Trophoblast cell (in vitro differentiated cells and primary cell): ENCODE data around the gene PRLH.

Experiments used
- DNase-seq, 2 donors: peaks; one replicate each; pipeline ENCODE4 v3.0.0-alpha.2; 2016
- H2AFZ ChIP-seq: 2 replicates; pipeline ENCODE4 v1.6.1; 2013; ENCODE audit warnings: low read length, moderate library complexity, mild to moderate bottlenecking; ENCODE audit not compliant: insufficient read depth, poor library complexity
- H2AK5ac ChIP-seq: 2 replicates; pipeline ENCODE4 v1.6.1; 2013; ENCODE audit warnings: mild to moderate bottlenecking, low read length
- H2BK120ac ChIP-seq: 2 replicates; pipeline ENCODE4 v1.6.1; 2013; ENCODE audit warnings: low read length, mild to moderate bottlenecking, moderate library complexity; ENCODE audit not compliant: insufficient read depth, poor library complexity
- H2BK12ac ChIP-seq: 2 replicates; pipeline ENCODE4 v1.6.1; 2013; ENCODE audit warnings: mild to moderate bottlenecking, low read length, moderate library complexity
- H2BK5ac ChIP-seq: 2 replicates; pipeline ENCODE4 v1.6.1; 2013; ENCODE audit warnings: low read length, low read depth, moderate library complexity, mild to moderate bottlenecking; ENCODE audit not compliant: poor library complexity
- H3K14ac ChIP-seq: 2 replicates; pipeline ENCODE4 v1.6.1; 2013; ENCODE audit warnings: mild to moderate bottlenecking, low read length
- H3K18ac ChIP-seq: 2 replicates; pipeline ENCODE4 v1.6.1; 2013; ENCODE audit warnings: mild to moderate bottlenecking, low read length
- H3K23ac ChIP-seq: 2 replicates; pipeline ENCODE4 v1.6.1; 2013; ENCODE audit warnings: low read length
- H3K27ac ChIP-seq: 2 replicates; pipeline ENCODE4 v1.5.1; 2013; ENCODE audit warnings: low read depth, mild to moderate bottlenecking, inconsistent platforms, low read length, moderate library complexity
- H3K27me3 ChIP-seq: 2 replicates; pipeline ENCODE4 v1.6.1; 2013; ENCODE audit warnings: inconsistent platforms, mild to moderate bottlenecking, low read length, moderate library complexity; ENCODE audit not compliant: insufficient read depth
- H3K36me3 ChIP-seq, 2 experiments: 1 replicate in 1 of 2; 2 replicates in 1 of 2; pipeline ENCODE4 v1.6.1; 2013; ENCODE audit warnings: low read length in 2 of 2, mild to moderate bottlenecking in 2 of 2, moderate library complexity in 1 of 2; ENCODE audit not compliant: insufficient read depth in 2 of 2, control insufficient read depth in 1 of 2
- H3K4ac ChIP-seq: 2 replicates; pipeline ENCODE4 v1.6.1; 2013; ENCODE audit warnings: low read depth, mild to moderate bottlenecking, low read length, moderate library complexity
- H3K4me1 ChIP-seq, 2 experiments: 1 replicate in 1 of 2; 2 replicates in 1 of 2; pipeline ENCODE4 v1.6.1; 2013; ENCODE audit warnings: low read length in 2 of 2, mild to moderate bottlenecking in 2 of 2, moderate library complexity in 1 of 2; ENCODE audit not compliant: insufficient read depth in 2 of 2, control insufficient read depth in 1 of 2
- H3K4me2 ChIP-seq: 2 replicates; pipeline ENCODE4 v1.6.1; 2013; ENCODE audit warnings: inconsistent platforms, mild to moderate bottlenecking, low read length, moderate library complexity
- H3K4me3 ChIP-seq: 2 replicates; pipeline ENCODE4 v1.5.1; 2013; ENCODE audit warnings: mild to moderate bottlenecking, low read depth, low read length, inconsistent platforms
- H3K79me1 ChIP-seq: one replicate; pipeline ENCODE4 v1.6.1; 2013; ENCODE audit warnings: low read length
- H3K79me2 ChIP-seq: 2 replicates; pipeline ENCODE4 v1.6.1; 2013; ENCODE audit warnings: low read length, mild to moderate bottlenecking; ENCODE audit not compliant: control insufficient read depth, insufficient read depth, poor library complexity
- H3K9ac ChIP-seq: 2 replicates; pipeline ENCODE4 v1.6.1; 2013; ENCODE audit warnings: mild to moderate bottlenecking, low read length
- H3K9me3 ChIP-seq: 2 replicates; pipeline ENCODE4 v1.6.1; 2013; ENCODE audit warnings: low read depth, mild to moderate bottlenecking, control low read depth, inconsistent platforms, low read length; ENCODE audit not compliant: insufficient read depth
- H4K12ac ChIP-seq: 2 replicates; pipeline ENCODE4 v1.6.1; 2013; ENCODE audit warnings: low read depth, mild to moderate bottlenecking, low read length, moderate library complexity
- H4K8ac ChIP-seq: 2 replicates; pipeline ENCODE4 v1.6.1; 2013; ENCODE audit warnings: low read depth, mild to moderate bottlenecking, low read length, moderate library complexity
- H4K91ac ChIP-seq: one replicate; pipeline ENCODE4 v1.6.1; 2013; ENCODE audit warnings: low read depth, mild to moderate bottlenecking, low read length, moderate library complexity
- WGBS: extraction: QIAGEN DNeasy Blood & Tissue Kit; methylation state at CpG from one replicate; pipeline ENCODE4 v1.1.7; 2013; ENCODE audit warnings: missing lambda C conversion rate; ENCODE audit not compliant: insufficient read length, insufficient coverage; ENCODE audit errors: extremely low coverage; 5-methylcytosine and 5-hydroxymethylcytosine counted together

The PRLH gene

GRCh38 chr2:237540223-237540775 is 26.1 kb upstream of the PRLH start:
- Histone ChIP-seq H3K4ac (no peak overlapping the region), H3K14ac (no peak overlapping the region), H4K12ac (no peak overlapping the region), H4K8ac (no peak overlapping the region), H3K4me1 (no peaks in the 10 kb centered on the region), H3K4me3 (no peak overlapping the region), H2BK5ac (no peak overlapping the region), H3K79me2 (no peaks in the 10 kb centered on the region), H4K91ac (no peak overlapping the region), H3K4me2 (no peak overlapping the region), H3K27ac (no peak overlapping the region), H3K9ac (no peak overlapping the region), H3K79me1 (no peaks in the 10 kb centered on the region), H2BK12ac (no peak overlapping the region), H2AFZ (no peak overlapping the region), H2BK120ac (no peak overlapping the region), H3K23ac (no peak overlapping the region), H3K36me3 (no peaks in the 10 kb centered on the region), H3K9me3 (peaks cover 2% of the 10 kb centered on the region), H2AK5ac (no peak overlapping the region), H3K27me3 (no peaks in the 10 kb centered on the region), H3K18ac (no peak overlapping the region)
- DNase-seq: no peak
- WGBS: no CpG with 5 or more reads among the region's 13 CpGs

GRCh38 chr2:237540823-237541222 is 25.6 kb upstream of the PRLH start:
- no peak overlapping the region for H3K23ac ChIP-seq
- H3K18ac ChIP-seq: no peak overlapping the region
- no CpG with 5 or more reads among the region's 6 CpGs for WGBS
- H3K4ac ChIP-seq: no peak overlapping the region
- H3K4me3 ChIP-seq: no peak overlapping the region
- DNase-seq: no peak
- peaks cover 2% of the 10 kb centered on the region for H3K9me3 ChIP-seq
- peaks cover under 1% of the 10 kb centered on the region in 2 experiments for H3K4me1 ChIP-seq
- no peak overlapping the region for H4K8ac ChIP-seq
- no peaks in the 10 kb centered on the region for H3K79me2 ChIP-seq
- H2AK5ac ChIP-seq: no peak overlapping the region
- no peaks in the 10 kb centered on the region for H3K79me1 ChIP-seq
- no peaks in the 10 kb centered on the region for H3K27me3 ChIP-seq
- H3K14ac ChIP-seq: no peak overlapping the region
- no peak overlapping the region for H4K12ac ChIP-seq
- no peak overlapping the region for H3K4me2 ChIP-seq
- no peaks in the 10 kb centered on the region for H3K36me3 ChIP-seq
- H3K27ac ChIP-seq: no peak overlapping the region
- H2BK12ac ChIP-seq: no peak overlapping the region
- no peak overlapping the region for H2AFZ ChIP-seq
- no peak overlapping the region for H2BK120ac ChIP-seq
- no peak overlapping the region for H4K91ac ChIP-seq
- H3K9ac ChIP-seq: no peak overlapping the region
- H2BK5ac ChIP-seq: no peak overlapping the region

GRCh38 chr2:237541243-237541642 is 25.1 kb upstream of the PRLH start:
- H4K8ac ChIP-seq: no peak overlapping the region
- no peak for DNase-seq
- H3K27ac ChIP-seq: no peak overlapping the region
- H3K14ac ChIP-seq: no peak overlapping the region
- no peak overlapping the region for H3K9ac ChIP-seq
- H3K4me1 ChIP-seq: peaks cover 2 to 4% of the 10 kb centered on the region in 2 experiments
- H2BK5ac ChIP-seq: no peak overlapping the region
- no peak overlapping the region for H3K18ac ChIP-seq
- no peak overlapping the region for H3K4ac ChIP-seq
- no peaks in the 10 kb centered on the region for H3K79me2 ChIP-seq
- H3K4me3 ChIP-seq: no peak overlapping the region
- no peak overlapping the region for H4K91ac ChIP-seq
- H2BK120ac ChIP-seq: no peak overlapping the region
- no peak overlapping the region for H4K12ac ChIP-seq
- H3K9me3 ChIP-seq: peaks cover 2% of the 10 kb centered on the region
- WGBS: no CpG with 5 or more reads among the region's 5 CpGs
- H2BK12ac ChIP-seq: no peak overlapping the region
- H3K36me3 ChIP-seq: no peaks in the 10 kb centered on the region
- no peak overlapping the region for H2AFZ ChIP-seq
- no peaks in the 10 kb centered on the region for H3K79me1 ChIP-seq
- no peak overlapping the region for H3K4me2 ChIP-seq
- no peaks in the 10 kb centered on the region for H3K27me3 ChIP-seq
- H2AK5ac ChIP-seq: no peak overlapping the region
- H3K23ac ChIP-seq: no peak overlapping the region

DNA sequence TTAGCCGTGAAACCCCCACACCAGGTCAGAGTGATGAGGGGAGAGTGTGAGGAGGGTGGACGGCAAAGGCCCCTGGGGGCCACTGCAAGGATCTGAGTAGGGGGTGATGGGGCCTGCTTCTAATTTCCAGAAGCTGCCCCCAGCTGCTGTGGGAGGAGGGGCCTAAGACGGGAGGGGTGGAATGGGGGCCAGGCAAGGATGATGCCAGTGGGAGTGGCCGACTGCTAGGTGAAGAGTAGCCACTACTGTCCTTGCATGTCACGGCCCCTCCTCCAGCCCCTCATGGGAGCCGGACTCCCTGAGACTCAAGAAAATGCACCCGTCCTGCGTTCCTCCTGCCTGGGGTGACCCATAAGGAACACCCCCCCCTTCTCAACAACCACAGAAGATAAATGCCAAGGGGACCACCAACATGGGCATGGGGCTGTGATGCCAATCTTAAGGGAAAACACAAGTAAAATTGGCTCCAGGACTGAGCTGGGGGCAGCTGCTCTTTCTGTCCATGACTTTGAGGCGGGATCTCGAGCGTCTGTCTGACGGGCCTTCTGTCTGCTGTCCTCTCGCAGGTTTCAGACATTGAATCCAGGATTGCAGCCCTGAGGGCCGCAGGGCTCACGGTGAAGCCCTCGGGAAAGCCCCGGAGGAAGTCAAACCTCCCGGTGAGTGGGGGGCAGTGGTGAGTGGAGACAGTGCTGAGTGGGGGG is 24.2 kb upstream of the PRLH start:
- no peak overlapping the region for H3K4ac ChIP-seq
- H3K14ac ChIP-seq: no peak overlapping the region
- no peaks in the 10 kb centered on the region for H3K27me3 ChIP-seq
- H3K9me3 ChIP-seq: peaks cover 2% of the 10 kb centered on the region
- H2BK5ac ChIP-seq: no peak overlapping the region
- H2BK120ac ChIP-seq: no peak overlapping the region
- no peak overlapping the region for H4K8ac ChIP-seq
- H4K91ac ChIP-seq: no peak overlapping the region
- no peaks in the 10 kb centered on the region for H3K79me1 ChIP-seq
- H3K4me3 ChIP-seq: no peak overlapping the region
- no CpG with 5 or more reads among the region's 18 CpGs for WGBS
- H3K36me3 ChIP-seq: no peaks in the 10 kb centered on the region
- no peak overlapping the region for H3K23ac ChIP-seq
- no peak overlapping the region for H4K12ac ChIP-seq
- H3K27ac ChIP-seq: no peak overlapping the region
- no peak overlapping the region for H3K18ac ChIP-seq
- no peak overlapping the region for H2AK5ac ChIP-seq
- H2AFZ ChIP-seq: no peak overlapping the region
- no peak overlapping the region for H3K4me2 ChIP-seq
- H3K79me2 ChIP-seq: no peaks in the 10 kb centered on the region
- no peak overlapping the region for H2BK12ac ChIP-seq
- peaks cover 4 to 8% of the 10 kb centered on the region in 2 experiments for H3K4me1 ChIP-seq
- no peak for DNase-seq
- no peak overlapping the region for H3K9ac ChIP-seq
